Bronchial epithelial cell (primary cell): ENCODE measurements around the gene EFEMP1. TPM values are rescaled to one million over a fixed set of nuclear protein-coding genes. Genes with fewer than 3 reads are reported as not detected.

Experiments
- DNase-seq: peaks from one replicate; pipeline ENCODE4 v3.0.0-alpha.2; 2010; ENCODE audit warnings: low read depth
- FAIRE-seq: peaks from 2 replicates; lab custom pipeline; 2011; peaks lifted over from hg19 to GRCh38; lab: Jason Lieb, UNC
- H3K27me3 ChIP-seq: 2 replicates; pipeline ENCODE4 v1.5.1; 2011; ENCODE audit warnings: low read length; ENCODE audit not compliant: control insufficient read depth, insufficient read depth
- H3K36me3 ChIP-seq: 2 replicates; pipeline ENCODE4 v1.5.1; 2011; ENCODE audit warnings: low read length; ENCODE audit not compliant: control insufficient read depth, insufficient read depth
- H3K4me3 ChIP-seq: 2 replicates; pipeline ENCODE4 v1.5.1; 2011; ENCODE audit warnings: mild to moderate bottlenecking, low read depth, low read length, control low read depth
- total RNA-seq: library from RNA; depleted of rRNA; stranded (reverse); fragments of >200 nt; gene quantifications from 2 replicates; pipeline ENCODE4 v1.2.1, GENCODE V29; 2014
- TF ChIP-seq, protein P1 (sequence below): IDR thresholded peaks from 2 replicates; pipeline ENCODE4 v1.5.1; 2011; ENCODE audit warnings: mild to moderate bottlenecking, moderate library complexity, low read length, control low read depth, inconsistent platforms; ENCODE audit not compliant: insufficient read depth, severe bottlenecking

The EFEMP1 gene
- total RNA-seq, 1 donor from 2014 or later: 113 TPM

- TF ChIP-seq, protein P1, sequence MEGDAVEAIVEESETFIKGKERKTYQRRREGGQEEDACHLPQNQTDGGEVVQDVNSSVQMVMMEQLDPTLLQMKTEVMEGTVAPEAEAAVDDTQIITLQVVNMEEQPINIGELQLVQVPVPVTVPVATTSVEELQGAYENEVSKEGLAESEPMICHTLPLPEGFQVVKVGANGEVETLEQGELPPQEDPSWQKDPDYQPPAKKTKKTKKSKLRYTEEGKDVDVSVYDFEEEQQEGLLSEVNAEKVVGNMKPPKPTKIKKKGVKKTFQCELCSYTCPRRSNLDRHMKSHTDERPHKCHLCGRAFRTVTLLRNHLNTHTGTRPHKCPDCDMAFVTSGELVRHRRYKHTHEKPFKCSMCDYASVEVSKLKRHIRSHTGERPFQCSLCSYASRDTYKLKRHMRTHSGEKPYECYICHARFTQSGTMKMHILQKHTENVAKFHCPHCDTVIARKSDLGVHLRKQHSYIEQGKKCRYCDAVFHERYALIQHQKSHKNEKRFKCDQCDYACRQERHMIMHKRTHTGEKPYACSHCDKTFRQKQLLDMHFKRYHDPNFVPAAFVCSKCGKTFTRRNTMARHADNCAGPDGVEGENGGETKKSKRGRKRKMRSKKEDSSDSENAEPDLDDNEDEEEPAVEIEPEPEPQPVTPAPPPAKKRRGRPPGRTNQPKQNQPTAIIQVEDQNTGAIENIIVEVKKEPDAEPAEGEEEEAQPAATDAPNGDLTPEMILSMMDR: no peak
- no peak overlapping the region for H3K4me3 ChIP-seq
- no peak for FAIRE-seq
- H3K27me3 ChIP-seq: no peaks in the 10 kb centered on the region
- peak; percentile 93 for DNase-seq
- no peaks in the 10 kb centered on the region for H3K36me3 ChIP-seq
These were observed 61.3 kb downstream of the EFEMP1 start for GRCh38 chr2:55862246-55862645.

- FAIRE-seq (no peak), DNase-seq (no peak)
- TF ChIP-seq, protein P1: no peak
These were observed 61.8 kb downstream of the EFEMP1 start for GRCh38 chr2:55861733-55862132.

DNA sequence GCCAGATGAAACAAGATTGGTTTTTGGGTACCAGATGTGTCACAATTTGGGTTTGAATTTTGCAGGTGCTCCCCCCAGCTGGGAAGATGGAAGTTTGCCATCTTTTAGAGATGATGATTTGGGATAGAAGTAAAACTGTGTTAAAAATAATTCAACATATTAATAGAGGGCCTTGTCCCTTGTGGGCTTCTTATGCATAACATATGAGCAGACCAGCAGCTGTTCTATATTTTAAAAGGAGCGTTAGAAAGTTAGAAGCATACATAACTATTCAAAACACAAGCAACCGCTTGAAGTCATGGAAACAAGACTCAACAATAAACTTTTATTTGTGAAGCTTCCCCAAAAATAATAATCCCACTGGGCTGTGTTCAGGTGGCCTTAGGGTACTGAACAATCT lies 62.8 kb downstream of the EFEMP1 start:
- Histone ChIP-seq H3K4me3 (no peak overlapping the region), H3K27me3 (no peaks in the 10 kb centered on the region), H3K36me3 (no peaks in the 10 kb centered on the region)
- FAIRE-seq (no peak), DNase-seq (no peak)
- TF ChIP-seq, protein P1: no peak

More at GRCh38 chr2:55861733-55862132, 61.8 kb downstream of the EFEMP1 start:
- H3K27me3 ChIP-seq: no peaks in the 10 kb centered on the region
- no peak overlapping the region for H3K4me3 ChIP-seq
- no peaks in the 10 kb centered on the region for H3K36me3 ChIP-seq

GRCh38 chr2:55859875-55860274 lies 63.7 kb downstream of the EFEMP1 start:
- H3K36me3 ChIP-seq: no peaks in the 10 kb centered on the region
- no peak for DNase-seq
- H3K4me3 ChIP-seq: no peak overlapping the region
- no peak for FAIRE-seq
- no peaks in the 10 kb centered on the region for H3K27me3 ChIP-seq
- TF ChIP-seq, protein P1: no peak

DNA sequence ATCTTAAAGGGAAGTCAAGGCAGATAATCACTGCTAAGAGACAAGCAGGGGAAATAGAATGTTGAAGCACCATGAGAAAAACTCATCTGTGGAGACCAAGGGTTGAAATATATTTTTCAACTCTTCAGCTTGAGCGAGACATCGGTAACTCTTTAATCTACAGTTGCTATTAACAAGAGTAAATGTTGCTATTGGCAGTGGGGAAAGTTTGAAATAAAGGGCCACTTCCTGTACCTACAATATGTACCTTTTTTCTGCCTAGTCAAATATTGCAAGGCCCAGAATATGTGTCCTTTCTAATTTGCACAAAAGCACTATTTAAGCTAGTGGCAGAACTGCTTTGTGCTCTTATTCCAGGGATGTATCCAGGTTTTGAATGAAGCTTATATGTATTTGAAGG lies 65.8 kb downstream of the EFEMP1 start:
- FAIRE-seq (no peak), DNase-seq (no peak)
- Histone ChIP-seq H3K36me3 (no peaks in the 10 kb centered on the region), H3K4me3 (no peak overlapping the region), H3K27me3 (no peaks in the 10 kb centered on the region)
- TF ChIP-seq, protein P1: no peak

GRCh38 chr2:55856936-55857335 lies 66.6 kb downstream of the EFEMP1 start:
- no peaks in the 10 kb centered on the region for H3K36me3 ChIP-seq
- no peak for FAIRE-seq
- peak; percentile 98 for DNase-seq
- H3K4me3 ChIP-seq: no peak overlapping the region
- TF ChIP-seq, protein P1: no peak
- no peaks in the 10 kb centered on the region for H3K27me3 ChIP-seq
